HCT116 (cell line): Measurements from ENCODE around the gene IFT74.

Experiments used
- CBX3 ChIP-seq: IDR thresholded peaks from 2 replicates; pipeline ENCODE4 v1.6.1; 2012; ENCODE audit warnings: low read depth
- CTCF ChIP-seq, 3 experiments: fragments of 200-600 bp in 1 of 3; sonication (generic) in 1 of 3; IDR thresholded peaks in 2 of 3; conservative IDR thresholded peaks in 1 of 3; 2 replicates each; pipeline ENCODE4 v1.5.1; 2012 to 2017; ENCODE audit warnings: low read depth in 2 of 3, low read length in 2 of 3, antibody characterized with exemption in 1 of 3, borderline replicate concordance in 1 of 3, control low read depth in 1 of 3, mild to moderate bottlenecking in 1 of 3, mixed read lengths in 1 of 3, mixed run types in 1 of 3, moderate library complexity in 1 of 3; ENCODE audit not compliant: insufficient read depth in 1 of 3
- ELF1 ChIP-seq: IDR thresholded peaks from 2 replicates; pipeline ENCODE4 v1.6.1; 2012; ENCODE audit warnings: low read depth, borderline replicate concordance
- EZH2 ChIP-seq: fragments of 200-600 bp; sonication (generic); IDR thresholded peaks from 2 replicates; pipeline ENCODE4 v1.6.1; 2017; ENCODE audit warnings: antibody characterized with exemption, mixed run types
- POLR2A ChIP-seq: IDR thresholded peaks from 2 replicates; pipeline ENCODE4 v1.7.0; 2011; ENCODE audit warnings: borderline replicate concordance; ENCODE audit not compliant: insufficient read depth, insufficient read length; ENCODE audit errors: extremely low read depth
- POLR2AphosphoS5 ChIP-seq: IDR thresholded peaks from 2 replicates; pipeline ENCODE4 v1.6.1; 2011; ENCODE audit warnings: mild to moderate bottlenecking, low read depth, low read length, moderate library complexity
- REST ChIP-seq: IDR thresholded peaks from 2 replicates; pipeline ENCODE4 v1.6.1; 2012; ENCODE audit warnings: low read depth
- SRF ChIP-seq: IDR thresholded peaks from 2 replicates; pipeline ENCODE4 v1.6.1; 2012; ENCODE audit warnings: low read depth

GRCh38 chr9:26940779-26941178, 15.4 kb upstream of the IFT74 start:
- TF ChIP-seq SRF (no peak), POLR2AphosphoS5 (no peak), ELF1 (no peak), CTCF (IDR thresholded peaks at IDR 0.05 in 2 of 3, conservative IDR thresholded peaks at IDR 0.05 in 1 of 3; ENCODE audit: borderline replicate concordance in 1 of 3, insufficient read depth in 1 of 3, low read depth in 2 of 3, low read length in 2 of 3) (no peak), POLR2A (no peak), EZH2 (no peak), CBX3 (no peak), REST (no peak)
